ENCODE results near the gene KCNK17. TPM values are rescaled to one million over a fixed set of nuclear protein-coding genes. Genes with fewer than 3 reads are reported as not detected.
A peak's percentile ranks its signal among the peaks of the same experiment; 100 is the strongest.

The KCNK17 gene
- total and polyA plus RNA-seq, 5 experiments from 2014 or later = not detected

- no peaks in the 10 kb centered on the region for H3K9me3 Mint-ChIP-seq
- H3K4me1 Mint-ChIP-seq = no peaks in the 10 kb centered on the region
- H3K27ac Mint-ChIP-seq = no peak overlapping the region
- peaks cover 0 to 6% (median 2%) of the 10 kb centered on the region in 5 donors for H3K27me3 Mint-ChIP-seq
- no peak overlapping the region for H3K4me3 Mint-ChIP-seq
- POLR2A ChIA-PET = no interaction called here
- no peak for DNase-seq
- H3K36me3 Mint-ChIP-seq = no peaks in the 10 kb centered on the region
- ATAC-seq = no peak
These were observed 45.5 kb downstream of the KCNK17 start for GRCh38 chr6:39268721-39269120.

GRCh38 chr6:39268171-39268570 lies 46.0 kb downstream of the KCNK17 start:
- DNase-seq = no peak
- no peaks in the 10 kb centered on the region for H3K4me1 Mint-ChIP-seq
- no peak overlapping the region for H3K4me3 Mint-ChIP-seq
- H3K27ac Mint-ChIP-seq = no peak overlapping the region
- POLR2A ChIA-PET = no interaction called here
- H3K36me3 Mint-ChIP-seq = no peaks in the 10 kb centered on the region
- no peak for ATAC-seq
- no peaks in the 10 kb centered on the region for H3K9me3 Mint-ChIP-seq
- peaks cover 0 to 4% (median 0%) of the 10 kb centered on the region in 5 donors for H3K27me3 Mint-ChIP-seq

- DNase-seq = no peak
- no peaks in the 10 kb centered on the region for H3K9me3 Mint-ChIP-seq
- POLR2A ChIA-PET = no interaction called here
- H3K4me3 Mint-ChIP-seq = no peak overlapping the region
- no peaks in the 10 kb centered on the region for H3K36me3 Mint-ChIP-seq
- H3K4me1 Mint-ChIP-seq = no peaks in the 10 kb centered on the region
- no peak overlapping the region for H3K27ac Mint-ChIP-seq
- no peak for ATAC-seq
- peaks cover 0 to 6% (median 2%) of the 10 kb centered on the region in 5 donors for H3K27me3 Mint-ChIP-seq
These were observed 47.4 kb downstream of the KCNK17 start for GRCh38 chr6:39266782-39267355.

- H3K36me3 Mint-ChIP-seq = no peaks in the 10 kb centered on the region
- ATAC-seq = no peak
- no peak for DNase-seq
- no peak overlapping the region for H3K4me3 Mint-ChIP-seq
- H3K27me3 Mint-ChIP-seq = peaks cover 2 to 11% (median 4%) of the 10 kb centered on the region in 5 donors
- H3K9me3 Mint-ChIP-seq = no peaks in the 10 kb centered on the region
- H3K27ac Mint-ChIP-seq = no peak overlapping the region
- H3K4me1 Mint-ChIP-seq = no peaks in the 10 kb centered on the region
- POLR2A ChIA-PET = no interaction called here
These were observed 47.8 kb downstream of the KCNK17 start for GRCh38 chr6:39266375-39266774.

DNA sequence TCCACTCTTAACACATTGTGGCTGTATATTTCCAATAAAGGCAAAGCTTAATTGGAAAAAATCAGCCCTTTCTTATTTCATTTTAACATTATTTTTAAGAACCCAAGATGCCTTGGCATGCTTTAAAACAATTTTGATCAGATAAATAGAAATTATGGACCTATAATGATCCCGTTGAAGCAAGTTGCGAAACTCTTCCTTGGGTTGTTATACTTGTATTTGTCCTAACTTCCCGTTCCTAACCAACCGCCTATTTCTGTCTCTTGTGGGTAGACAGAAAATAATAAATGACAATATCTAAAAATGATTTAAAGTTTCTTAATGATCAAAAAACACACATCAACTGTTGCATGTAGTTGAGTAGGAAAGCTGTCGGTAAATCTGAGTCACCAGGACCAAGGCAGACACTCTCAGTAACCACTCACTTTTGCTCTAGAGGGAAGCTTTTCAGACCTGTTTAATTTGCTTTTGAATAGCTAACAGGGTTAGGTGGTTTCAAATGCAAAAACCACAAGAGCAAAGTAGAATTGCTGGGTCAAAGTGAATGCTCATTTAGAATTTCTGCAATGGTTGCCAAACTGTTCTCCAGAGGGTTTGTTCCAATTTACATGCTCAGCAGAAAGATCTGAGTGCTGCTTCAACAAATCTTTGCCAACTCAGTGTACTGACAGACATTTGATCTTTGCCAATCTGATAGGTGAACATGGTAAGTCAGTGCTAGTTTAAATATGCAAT lies 50.7 kb downstream of the KCNK17 start:
- Mint-ChIP-seq H3K4me3 (no peak overlapping the region), H3K9me3 (no peaks in the 10 kb centered on the region), H3K27ac (no peak overlapping the region), H3K36me3 (no peaks in the 10 kb centered on the region), H3K4me1 (no peaks in the 10 kb centered on the region), H3K27me3 (peaks cover 4 to 29% (median 10%) of the 10 kb centered on the region in 5 donors)
- no peak for DNase-seq
- ATAC-seq = no peak
- POLR2A ChIA-PET = no interaction called here

DNA sequence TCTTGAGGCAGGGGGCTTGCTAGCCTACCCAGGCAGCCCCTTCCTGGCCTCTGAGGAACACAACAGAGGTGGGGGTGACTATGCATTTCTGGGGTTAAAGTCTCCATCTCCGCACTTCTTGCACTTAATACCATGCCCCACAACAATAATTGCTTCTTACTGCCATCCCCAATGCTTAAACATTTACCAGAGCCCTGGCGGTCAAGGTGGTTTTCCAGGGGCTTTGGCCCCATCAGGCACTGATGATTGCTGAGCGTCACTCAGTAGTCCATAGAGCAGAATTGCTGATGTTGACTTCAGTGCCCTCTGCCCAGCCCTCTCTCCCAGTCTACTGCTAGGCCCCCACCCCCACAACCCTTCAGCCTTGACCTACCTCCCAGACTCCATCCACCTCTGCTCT lies 52.5 kb downstream of the KCNK17 start:
- Mint-ChIP-seq H3K4me3 (no peak overlapping the region), H3K36me3 (no peaks in the 10 kb centered on the region), H3K27ac (no peak overlapping the region), H3K4me1 (no peaks in the 10 kb centered on the region), H3K27me3 (peaks cover 4 to 29% (median 10%) of the 10 kb centered on the region in 5 donors), H3K9me3 (no peaks in the 10 kb centered on the region)
- ATAC-seq = no peak
- POLR2A ChIA-PET = no interaction called here
- no peak for DNase-seq

- H3K27me3 Mint-ChIP-seq = peaks cover 4 to 29% (median 10%) of the 10 kb centered on the region in 5 donors
- no peak overlapping the region for H3K27ac Mint-ChIP-seq
- H3K4me3 Mint-ChIP-seq = no peak overlapping the region
- H3K4me1 Mint-ChIP-seq = peaks cover 0 to 4% (median 3%) of the 10 kb centered on the region in 4 donors
- H3K9me3 Mint-ChIP-seq = no peaks in the 10 kb centered on the region
- no peak for DNase-seq
- no peak for ATAC-seq
- H3K36me3 Mint-ChIP-seq = no peaks in the 10 kb centered on the region
- POLR2A ChIA-PET = no interaction called here
These were observed 53.3 kb downstream of the KCNK17 start for GRCh38 chr6:39260953-39261352.

- Mint-ChIP-seq H3K27ac (no peak overlapping the region), H3K36me3 (no peaks in the 10 kb centered on the region), H3K4me1 (peaks cover 0 to 4% (median 3%) of the 10 kb centered on the region in 4 donors), H3K4me3 (no peak overlapping the region), H3K9me3 (no peaks in the 10 kb centered on the region), H3K27me3 (peaks cover 4 to 29% (median 10%) of the 10 kb centered on the region in 5 donors)
- ATAC-seq (no peak), DNase-seq (no peak)
- POLR2A ChIA-PET = no interaction called here
These were observed 53.8 kb downstream of the KCNK17 start for GRCh38 chr6:39260456-39260855.

DNA sequence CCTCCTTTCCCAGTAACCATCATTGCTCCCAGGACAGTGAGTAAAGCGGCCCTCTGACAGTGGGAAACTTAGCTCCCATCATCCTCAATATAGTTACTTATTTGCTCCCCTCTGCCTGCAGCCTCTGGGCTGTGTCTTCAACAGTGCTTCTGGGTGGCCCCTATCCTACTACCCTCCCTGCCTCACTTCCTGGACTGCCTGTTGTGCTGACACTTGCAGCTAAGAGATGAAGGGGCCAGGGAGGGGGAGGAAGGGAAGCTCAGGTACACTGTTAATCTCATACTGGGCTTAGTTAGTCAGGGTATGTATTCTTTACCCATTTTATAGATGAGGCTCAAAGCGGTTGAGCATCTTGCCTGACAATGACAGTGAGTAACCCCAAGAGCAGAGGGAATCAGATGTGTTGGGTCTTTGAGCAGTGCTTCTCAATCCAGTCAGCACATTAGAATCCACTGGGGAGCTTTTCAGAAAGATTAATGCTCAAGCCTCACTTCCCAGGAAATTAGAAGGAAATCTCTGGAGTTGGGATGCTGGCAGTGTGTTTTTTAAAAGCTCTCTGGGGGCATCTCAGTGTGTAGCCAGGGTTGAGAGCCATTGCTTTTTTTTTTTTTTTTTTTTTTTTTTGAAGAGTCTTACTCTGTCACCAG lies 57.8 kb downstream of the KCNK17 start:
- H3K36me3 Mint-ChIP-seq = no peaks in the 10 kb centered on the region
- POLR2A ChIA-PET = no interaction called here
- ATAC-seq (peak in 1 of 2 donors; percentile 49), DNase-seq (no peak)
- peaks cover 4 to 19% (median 7%) of the 10 kb centered on the region in 5 donors for H3K27me3 Mint-ChIP-seq
- no peak overlapping the region for H3K4me3 Mint-ChIP-seq
- peaks cover 0 to 4% (median 3%) of the 10 kb centered on the region in 4 donors for H3K4me1 Mint-ChIP-seq
- H3K27ac Mint-ChIP-seq = no peak overlapping the region
- H3K9me3 Mint-ChIP-seq = peaks cover 0 to 12% (median 0%) of the 10 kb centered on the region in 9 donors

DNA sequence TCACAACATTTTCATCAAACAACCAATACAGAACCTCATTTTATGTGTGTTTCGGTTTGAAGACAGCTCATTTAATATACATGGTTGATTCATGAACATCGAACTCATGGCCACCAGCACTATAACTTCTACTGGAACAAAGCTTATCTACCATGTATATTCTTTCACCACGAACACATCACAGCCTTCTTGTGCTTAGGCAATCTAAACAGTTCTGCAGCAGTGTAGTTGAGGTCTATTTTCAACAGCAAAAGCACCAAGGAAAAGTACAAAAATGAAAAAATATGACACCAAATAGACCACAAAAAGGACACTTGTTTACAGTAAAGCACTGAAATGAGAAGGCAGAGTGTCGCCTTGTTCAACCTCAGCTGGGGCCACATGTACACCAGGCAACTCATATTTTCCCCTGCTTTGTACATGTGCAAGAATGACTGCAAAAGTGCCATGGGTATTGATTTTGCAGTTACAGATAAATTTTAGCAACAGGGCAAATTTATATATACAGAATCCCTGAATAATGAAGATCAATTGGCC lies 59.2 kb downstream of the KCNK17 start:
- Mint-ChIP-seq H3K9me3 (peaks cover 0 to 12% (median 0%) of the 10 kb centered on the region in 9 donors), H3K27me3 (peaks cover 0 to 7% (median 4%) of the 10 kb centered on the region in 5 donors), H3K4me3 (no peak overlapping the region), H3K4me1 (peaks cover 0 to 4% (median 3%) of the 10 kb centered on the region in 4 donors), H3K27ac (no peak overlapping the region), H3K36me3 (no peaks in the 10 kb centered on the region)
- ATAC-seq = no peak
- no peak for DNase-seq
- POLR2A ChIA-PET = no interaction called here

GRCh38 chr6:39251406-39251805 lies 62.8 kb downstream of the KCNK17 start:
- H3K4me1 Mint-ChIP-seq = peaks cover 2 to 8% (median 4%) of the 10 kb centered on the region in 4 donors
- no peak for ATAC-seq
- DNase-seq = no peak
- no peak overlapping the region for H3K27ac Mint-ChIP-seq
- peaks cover 0 to 4% (median 0%) of the 10 kb centered on the region in 5 donors for H3K27me3 Mint-ChIP-seq
- H3K36me3 Mint-ChIP-seq = no peaks in the 10 kb centered on the region
- H3K4me3 Mint-ChIP-seq = no peak overlapping the region
- H3K9me3 Mint-ChIP-seq = peaks cover 0 to 12% (median 0%) of the 10 kb centered on the region in 9 donors
- POLR2A ChIA-PET = no interaction called here

DNA sequence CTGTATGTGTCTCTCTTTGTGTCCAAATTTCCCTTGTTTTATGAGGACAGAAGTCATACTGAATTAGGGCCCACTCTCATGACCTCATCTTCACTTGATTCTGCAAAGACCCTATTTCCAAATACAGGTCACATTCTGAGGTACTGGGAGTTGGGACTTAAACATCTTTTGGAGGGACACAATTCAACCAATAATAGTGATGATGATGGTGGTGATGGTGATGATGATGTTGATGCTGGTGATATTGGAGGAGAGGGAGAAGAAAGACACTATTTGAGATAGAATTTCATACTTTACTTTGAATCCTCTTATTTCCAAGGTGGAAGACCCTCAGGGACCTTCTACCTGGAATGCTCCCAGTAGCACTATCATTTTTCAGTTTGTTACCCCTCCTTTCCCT lies 63.7 kb downstream of the KCNK17 start:
- DNase-seq (no peak), ATAC-seq (no peak)
- Mint-ChIP-seq H3K27me3 (peaks cover 0 to 4% (median 0%) of the 10 kb centered on the region in 5 donors), H3K27ac (no peak overlapping the region), H3K36me3 (no peaks in the 10 kb centered on the region), H3K4me3 (no peak overlapping the region), H3K9me3 (peaks cover 0 to 12% (median 0%) of the 10 kb centered on the region in 9 donors), H3K4me1 (peaks cover 0 to 6% (median 3%) of the 10 kb centered on the region in 4 donors)
- POLR2A ChIA-PET = no interaction called here

GRCh38 chr6:39249278-39249677 lies 64.9 kb downstream of the KCNK17 start:
- Mint-ChIP-seq H3K4me3 (no peak overlapping the region), H3K36me3 (no peaks in the 10 kb centered on the region), H3K27me3 (peaks cover 0 to 4% (median 0%) of the 10 kb centered on the region in 5 donors), H3K9me3 (peaks cover 0 to 7% (median 0%) of the 10 kb centered on the region in 9 donors), H3K27ac (no peak overlapping the region), H3K4me1 (peaks cover 0 to 6% (median 3%) of the 10 kb centered on the region in 4 donors)
- ATAC-seq (no peak), DNase-seq (no peak)
- POLR2A ChIA-PET = no interaction called here
